HCT116 (cell line): ENCODE results near the gene PIKFYVE. TPM values are rescaled to one million over a fixed set of nuclear protein-coding genes. Genes with fewer than 3 reads are reported as not detected.

Source experiments
- ATAC-seq: fragments of 200-7000 bp; cut with Tn5 transposase; 2 replicates; pipeline ENCODE4 v1.9.1; 2020; ENCODE audit warnings: mild to moderate bottlenecking, moderate library complexity
- BruUV-seq: library from RNA; stranded (reverse); fragments of 400-500 nt; replicated peaks from 2 replicates; lab custom pipeline; 2021; lab: Mats Ljungman, UMichigan
- CTCF ChIA-PET: fragments of 300-600 bp; sonication (Branson Sonifier 250); formaldehyde crosslinking; loops from one replicate; lab custom pipeline; 2021; ENCODE audit warnings: antibody characterized with exemption; lab: Charles Lee
- POLR2A ChIA-PET: fragments of 300-600, 350-600 bp; sonication (Branson Sonifier 250); formaldehyde crosslinking; loops from one replicate; lab custom pipeline; 2021; ENCODE audit warnings: antibody characterized with exemption; lab: Charles Lee
- RAD21 ChIA-PET, 2 experiments: fragments of 300-600 bp; sonication (Branson Sonifier 250); formaldehyde crosslinking; loops; one replicate each; lab custom pipeline; 2023; ENCODE audit warnings: low total read pairs in 2 of 2; ENCODE audit not compliant: uncharacterized antibody in 2 of 2, unreplicated experiment in 2 of 2, low non-redundant PET in 1 of 2; lab: Charles Lee
- DNase-seq: peaks from one replicate; pipeline ENCODE4 v3.0.0-alpha.2; 2010; ENCODE audit warnings: low read depth, low spot score
- H2AFZ ChIP-seq: fragments of 200-600 bp; shearing (Covaris generic), sonication (generic); 2 replicates; pipeline ENCODE4 v1.6.1; 2017; ENCODE audit warnings: low read depth, mixed run types, mixed read lengths, antibody characterized with exemption, low read length; ENCODE audit not compliant: poor library complexity, severe bottlenecking
- H3K27ac ChIP-seq: 2 replicates; pipeline ENCODE4 v1.5.1; 2012; ENCODE audit warnings: low read depth, low read length
- H3K27me3 ChIP-seq: fragments of 200-600 bp; sonication (generic); 2 replicates; pipeline ENCODE4 v1.6.1; 2016; ENCODE audit warnings: mixed run types, low read length, mixed read lengths; ENCODE audit not compliant: insufficient read depth
- H3K36me3 ChIP-seq, 2 experiments: fragments of 200-500 bp in 1 of 2; fragments of 200-600 bp in 1 of 2; sonication (Bioruptor generic) in 1 of 2; sonication (generic) in 1 of 2; 2 replicates each; pipeline versions ENCODE4 v1.5.1 to v1.6.1; 2014 to 2016; ENCODE audit warnings: low read length in 2 of 2, inconsistent platforms in 1 of 2, mixed read lengths in 1 of 2, mixed run types in 1 of 2; ENCODE audit not compliant: insufficient read depth in 2 of 2, control insufficient read depth in 1 of 2
- H3K4me1 ChIP-seq, 2 experiments: fragments of 200-600 bp in 1 of 2; sonication (generic) in 1 of 2; 2 replicates each; pipeline versions ENCODE4 v1.5.1 to v1.6.1; 2012 to 2017; ENCODE audit warnings: low read length in 2 of 2, inconsistent platforms in 1 of 2, mild to moderate bottlenecking in 1 of 2, mixed read lengths in 1 of 2, mixed run types in 1 of 2, moderate library complexity in 1 of 2; ENCODE audit not compliant: insufficient read depth in 2 of 2, control insufficient read depth in 1 of 2
- H3K4me2 ChIP-seq: fragments of 200-600 bp; sonication (generic); 2 replicates; pipeline ENCODE4 v1.6.1; 2017; ENCODE audit warnings: mixed run types, low read length, mixed read lengths
- H3K4me3 ChIP-seq, 2 experiments: fragments of 200-600 bp in 1 of 2; sonication (generic) in 1 of 2; replicated peaks in 1 of 2; 2 replicates each; pipeline ENCODE4 v1.5.1; 2011 to 2016; ENCODE audit warnings: low read length in 2 of 2, control low read depth in 1 of 2, low read depth in 1 of 2, mild to moderate bottlenecking in 1 of 2, mixed read lengths in 1 of 2, mixed run types in 1 of 2
- H3K79me2 ChIP-seq: fragments of 200-600 bp; sonication (generic); 2 replicates; pipeline ENCODE4 v1.6.1; 2017; ENCODE audit warnings: mild to moderate bottlenecking, mixed run types, low read length, moderate library complexity, mixed read lengths; ENCODE audit not compliant: insufficient read depth
- H3K9ac ChIP-seq: fragments of 200-600 bp; sonication (generic); 2 replicates; pipeline ENCODE4 v1.6.1; 2016; ENCODE audit warnings: low read length, mixed read lengths
- H3K9me2 ChIP-seq: fragments of 200-600 bp; sonication (generic), shearing (Covaris generic); 2 replicates; pipeline ENCODE4 v1.6.1; 2017; ENCODE audit warnings: mixed run types, mild to moderate bottlenecking, moderate library complexity; ENCODE audit not compliant: insufficient read depth
- H3K9me3 ChIP-seq, 2 experiments: fragments of 200-500 bp in 1 of 2; fragments of 200-600 bp in 1 of 2; sonication (Bioruptor generic) in 1 of 2; sonication (generic) in 1 of 2; 2 replicates each; pipeline ENCODE4 v1.6.1; 2014 to 2017; ENCODE audit warnings: low read length in 2 of 2, mixed read lengths in 2 of 2, inconsistent platforms in 1 of 2, low read depth in 1 of 2, mild to moderate bottlenecking in 1 of 2, mixed run types in 1 of 2, moderate library complexity in 1 of 2; ENCODE audit not compliant: control insufficient read depth in 1 of 2, insufficient read depth in 1 of 2
- H4K20me1 ChIP-seq: fragments of 200-600 bp; sonication (generic), shearing (Covaris generic); 2 replicates; pipeline ENCODE4 v1.6.1; 2017; ENCODE audit warnings: mixed run types, mild to moderate bottlenecking, moderate library complexity; ENCODE audit not compliant: insufficient read depth
- CBX3 ChIP-seq: IDR thresholded peaks from 2 replicates; pipeline ENCODE4 v1.6.1; 2012; ENCODE audit warnings: low read depth
- CTCF ChIP-seq, 3 experiments: fragments of 200-600 bp in 1 of 3; sonication (generic) in 1 of 3; IDR thresholded peaks in 2 of 3; conservative IDR thresholded peaks in 1 of 3; 2 replicates each; pipeline ENCODE4 v1.5.1; 2012 to 2017; ENCODE audit warnings: low read depth in 2 of 3, low read length in 2 of 3, antibody characterized with exemption in 1 of 3, borderline replicate concordance in 1 of 3, control low read depth in 1 of 3, mild to moderate bottlenecking in 1 of 3, mixed read lengths in 1 of 3, mixed run types in 1 of 3, moderate library complexity in 1 of 3; ENCODE audit not compliant: insufficient read depth in 1 of 3
- EGR1 ChIP-seq: IDR thresholded peaks from 2 replicates; pipeline ENCODE4 v1.6.1; 2012; ENCODE audit warnings: low read depth
- ELF1 ChIP-seq: IDR thresholded peaks from 2 replicates; pipeline ENCODE4 v1.6.1; 2012; ENCODE audit warnings: low read depth, borderline replicate concordance
- EZH2phosphoT487 ChIP-seq: fragments of 200-600 bp; IDR thresholded peaks from 2 replicates; pipeline ENCODE4 v1.6.1; 2018; ENCODE audit warnings: antibody characterized with exemption, borderline replicate concordance
- FOSL1 ChIP-seq: IDR thresholded peaks from 2 replicates; pipeline ENCODE4 v1.6.1; 2012; ENCODE audit warnings: low read depth
- JUND ChIP-seq: IDR thresholded peaks from 2 replicates; pipeline ENCODE4 v1.6.1; 2012
- POLR2A ChIP-seq: IDR thresholded peaks from 2 replicates; pipeline ENCODE4 v1.7.0; 2011; ENCODE audit warnings: borderline replicate concordance; ENCODE audit not compliant: insufficient read depth, insufficient read length; ENCODE audit errors: extremely low read depth
- POLR2AphosphoS5 ChIP-seq: IDR thresholded peaks from 2 replicates; pipeline ENCODE4 v1.6.1; 2011; ENCODE audit warnings: mild to moderate bottlenecking, low read depth, low read length, moderate library complexity
- REST ChIP-seq: IDR thresholded peaks from 2 replicates; pipeline ENCODE4 v1.6.1; 2012; ENCODE audit warnings: low read depth
- SIN3A ChIP-seq: IDR thresholded peaks from 2 replicates; pipeline ENCODE4 v1.6.1; 2012; ENCODE audit warnings: low read depth
- TCF7L2 ChIP-seq: IDR thresholded peaks from 2 replicates; pipeline ENCODE4 v1.7.0; 2011; ENCODE audit warnings: borderline replicate concordance, inconsistent platforms; ENCODE audit not compliant: insufficient read depth, insufficient read length; ENCODE audit errors: extremely low read depth
- YY1 ChIP-seq: IDR thresholded peaks from 2 replicates; pipeline ENCODE4 v1.6.1; 2011; ENCODE audit warnings: low read length, low read depth, moderate library complexity, mild to moderate bottlenecking; ENCODE audit not compliant: insufficient replicate concordance; ENCODE audit errors: extremely low read depth
- ZBTB33 ChIP-seq: IDR thresholded peaks from 2 replicates; pipeline ENCODE4 v1.6.1; 2011; ENCODE audit warnings: mild to moderate bottlenecking, low read length, moderate library complexity; ENCODE audit not compliant: insufficient replicate concordance; ENCODE audit errors: extremely low read depth
- intact Hi-C: fragments of 100-400 bp; cut with micrococcal nuclease; formaldehyde crosslinking; loops from 2 replicates; pipeline ENCODE4 v1.10.0; 2022
- total RNA-seq: library from RNA; stranded (reverse); gene quantifications from one replicate; pipeline ENCODE4 v1.2.1, GENCODE V29; 2021; ENCODE audit not compliant: unreplicated experiment

Gene PIKFYVE
- total RNA-seq, 1 experiment from 2014 or later: 21.8 TPM

- no peak for DNase-seq
- CTCF ChIA-PET: no interaction called here
- H2AFZ ChIP-seq: no peak overlapping the region
- BruUV-seq: no TSS peak
- RAD21 ChIA-PET: no interaction called here
- peaks cover 0 to 18% of the 10 kb centered on the region in 2 experiments; a peak in 2 of 4 replicates for H3K36me3 ChIP-seq
- POLR2A ChIA-PET: no interaction called here
- H3K79me2 ChIP-seq: no peaks in the 10 kb centered on the region
- H4K20me1 ChIP-seq: no peaks in the 10 kb centered on the region
- H3K9me2 ChIP-seq: no peaks in the 10 kb centered on the region
- no peaks in the 10 kb centered on the region for H3K27me3 ChIP-seq
- no peak overlapping the region for H3K27ac ChIP-seq
- TF ChIP-seq YY1 (no peak), REST (no peak), POLR2AphosphoS5 (no peak), TCF7L2 (no peak), CBX3 (no peak), SIN3A (no peak), EZH2phosphoT487 (no peak), FOSL1 (no peak), ZBTB33 (no peak), ELF1 (no peak), POLR2A (no peak), JUND (no peak), EGR1 (no peak), CTCF (IDR thresholded peaks at IDR 0.05 in 2 of 3, conservative IDR thresholded peaks at IDR 0.05 in 1 of 3; ENCODE audit: borderline replicate concordance in 1 of 3, insufficient read depth in 1 of 3, low read depth in 2 of 3, low read length in 2 of 3) (no peak)
- TF ChIP-seq, all 23 proteins: peak for 0
- Histone ChIP-seq H3K4me3 (no peak overlapping the region), H3K4me2 (no peak overlapping the region), H3K9ac (no peak overlapping the region), H3K9me3 (no peaks in the 10 kb centered on the region), H3K4me1 (0 out of 4 replicates have a peak, but pooled peaks cover 0 to 2% of the 10 kb centered on the region in 2 experiments)
- intact Hi-C loops: no loop called here
- no peak for ATAC-seq
Measured at GRCh38 chr2:208245746-208246145, 20.3 kb upstream of the PIKFYVE start.
